Ovary (tissue), 3 donors: ENCODE data around the gene DPY19L1.

Source experiments
- EP300 ChIP-seq: sonication (generic); formaldehyde crosslinking; IDR thresholded peaks from one replicate; pipeline ENCODE4 v1.6.1; 2017; ENCODE audit warnings: antibody characterized with exemption
- POLR2A ChIP-seq: fragments of 450-650 bp; IDR thresholded peaks from one replicate; pipeline ENCODE4 v1.6.1; 2017; ENCODE audit warnings: antibody characterized with exemption, mild to moderate bottlenecking, moderate library complexity
- TF ChIP-seq, protein P1 (sequence below), 3 donors: fragments of 450-650 bp in 2 of 3; fragments of 200-600 bp in 1 of 3; IDR thresholded peaks; one replicate each; pipeline versions ENCODE4 v1.5.1 to v1.8.0; 2016 to 2022; ENCODE audit warnings: antibody characterized with exemption in 3 of 3, mild to moderate bottlenecking in 1 of 3
- donor health status: DM: no; HTN: no; CAD: no.

- TF ChIP-seq, protein P1, sequence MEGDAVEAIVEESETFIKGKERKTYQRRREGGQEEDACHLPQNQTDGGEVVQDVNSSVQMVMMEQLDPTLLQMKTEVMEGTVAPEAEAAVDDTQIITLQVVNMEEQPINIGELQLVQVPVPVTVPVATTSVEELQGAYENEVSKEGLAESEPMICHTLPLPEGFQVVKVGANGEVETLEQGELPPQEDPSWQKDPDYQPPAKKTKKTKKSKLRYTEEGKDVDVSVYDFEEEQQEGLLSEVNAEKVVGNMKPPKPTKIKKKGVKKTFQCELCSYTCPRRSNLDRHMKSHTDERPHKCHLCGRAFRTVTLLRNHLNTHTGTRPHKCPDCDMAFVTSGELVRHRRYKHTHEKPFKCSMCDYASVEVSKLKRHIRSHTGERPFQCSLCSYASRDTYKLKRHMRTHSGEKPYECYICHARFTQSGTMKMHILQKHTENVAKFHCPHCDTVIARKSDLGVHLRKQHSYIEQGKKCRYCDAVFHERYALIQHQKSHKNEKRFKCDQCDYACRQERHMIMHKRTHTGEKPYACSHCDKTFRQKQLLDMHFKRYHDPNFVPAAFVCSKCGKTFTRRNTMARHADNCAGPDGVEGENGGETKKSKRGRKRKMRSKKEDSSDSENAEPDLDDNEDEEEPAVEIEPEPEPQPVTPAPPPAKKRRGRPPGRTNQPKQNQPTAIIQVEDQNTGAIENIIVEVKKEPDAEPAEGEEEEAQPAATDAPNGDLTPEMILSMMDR (IDR thresholded peaks at IDR 0.05): no peak
- no peak for TF ChIP-seq EP300
- no peak for TF ChIP-seq POLR2A
Observed at GRCh38 chr7:35024298-35024697, 13.0 kb downstream of the DPY19L1 start.
